ENCODE measurements around the gene DSN1.

DSN1 gene

DNA sequence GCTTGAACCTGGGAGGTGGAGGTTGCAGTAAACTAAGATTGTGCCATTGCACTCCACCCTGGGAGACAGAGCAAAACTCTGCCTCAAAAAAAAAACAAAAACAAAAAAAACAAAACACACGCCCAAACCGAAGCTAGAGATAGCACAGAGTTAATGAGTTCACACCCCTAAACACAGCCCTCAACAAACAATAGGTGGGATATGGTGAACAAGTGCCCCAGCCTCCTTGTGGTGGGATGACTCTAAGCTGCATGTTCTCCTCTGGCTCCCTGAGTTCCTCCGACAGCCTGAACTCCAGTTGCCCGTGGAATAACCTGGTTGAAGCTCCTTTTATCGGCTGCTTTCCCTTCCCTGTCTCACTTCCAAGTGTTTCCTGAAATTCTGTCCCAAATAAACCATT, 22.1 kb upstream of the DSN1 start:
- DNase-seq, result no peak

DNA sequence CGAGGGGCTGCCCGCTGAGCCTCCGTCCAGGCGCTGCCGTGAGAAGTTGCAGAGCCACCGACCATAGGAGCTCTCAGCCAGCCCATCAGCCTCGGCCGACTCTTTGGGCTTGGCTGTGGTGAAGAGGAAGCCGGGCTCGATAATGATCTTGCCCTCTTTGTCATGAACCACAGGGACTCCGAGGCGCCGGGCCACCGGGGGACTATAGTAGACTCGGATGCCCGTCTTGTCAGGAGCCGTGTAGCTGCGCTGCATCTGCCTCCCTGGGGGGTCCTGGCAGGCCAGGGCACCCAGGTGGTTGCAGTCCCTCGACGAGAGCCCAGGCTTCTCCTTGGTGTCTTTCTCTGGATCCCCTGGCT, 20.5 kb upstream of the DSN1 start:
- no peak for DNase-seq

GRCh38 chr20:36793294-36794115, 19.9 kb upstream of the DSN1 start:
- DNase-seq, result no peak

- no peak for DNase-seq
Measured at GRCh38 chr20:36792422-36792821, 18.9 kb upstream of the DSN1 start.

GRCh38 chr20:36791862-36792261, 18.3 kb upstream of the DSN1 start:
- DNase-seq, result no peak

DNA sequence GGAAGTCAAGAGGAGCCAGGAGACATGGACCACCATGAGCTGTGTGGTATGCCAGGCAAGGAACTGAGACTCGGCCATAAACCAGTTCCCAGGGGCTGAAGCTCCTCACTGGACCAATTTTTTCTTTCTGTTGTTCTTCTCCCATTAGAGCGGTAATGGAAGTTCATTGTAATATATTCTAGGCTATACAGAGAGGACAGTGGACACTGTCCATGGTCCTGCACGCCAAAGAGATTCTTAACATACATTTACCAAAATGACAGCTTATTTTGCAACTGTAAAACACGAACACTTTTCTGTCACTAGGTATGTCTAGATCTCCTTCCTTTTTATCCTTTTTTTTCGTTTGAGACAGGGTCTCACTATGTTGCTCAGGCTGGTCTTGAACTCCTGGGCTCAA, 13.1 kb upstream of the DSN1 start:
- DNase-seq, result no peak

DNA sequence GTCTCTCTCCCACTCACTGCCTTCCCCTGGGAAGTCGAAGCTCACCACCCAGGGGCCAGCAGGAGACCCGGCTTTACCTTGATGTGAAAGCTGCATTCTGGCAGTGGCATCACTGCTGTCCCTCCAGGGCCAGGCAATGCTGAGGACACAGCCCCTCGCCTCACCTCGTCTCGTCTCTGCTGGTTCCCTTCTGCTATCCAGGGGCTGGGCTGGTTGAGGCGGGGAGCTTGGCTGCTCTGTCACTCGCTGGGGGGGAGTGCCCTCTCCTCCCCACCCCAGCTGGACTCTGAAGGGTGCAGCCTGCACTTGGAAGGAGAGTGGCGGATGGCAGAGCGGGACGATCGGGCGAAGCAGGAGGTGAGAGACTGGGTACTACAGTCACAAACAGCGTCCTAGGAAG, 12.7 kb upstream of the DSN1 start:
- DNase-seq, result no peak

DNA sequence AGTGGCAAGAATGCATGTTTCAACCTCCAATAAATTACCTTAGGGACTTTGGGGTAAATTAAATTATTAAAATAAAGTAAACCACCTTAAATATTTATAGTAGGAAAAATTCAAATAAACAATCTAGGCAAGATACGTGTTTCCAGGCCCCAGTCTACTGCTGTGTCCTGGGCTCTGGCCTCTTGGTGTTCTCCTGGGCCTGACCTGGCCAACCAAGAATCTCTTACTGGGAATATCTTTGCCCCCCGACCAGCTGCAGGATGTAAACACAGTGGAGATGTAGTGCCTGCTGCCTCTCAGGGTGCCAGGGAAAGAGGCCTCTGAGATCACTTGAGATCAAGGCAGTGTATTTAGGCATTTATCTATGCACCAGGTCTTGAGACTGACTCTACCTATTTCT, 11.7 kb upstream of the DSN1 start:
- no peak for DNase-seq

DNA sequence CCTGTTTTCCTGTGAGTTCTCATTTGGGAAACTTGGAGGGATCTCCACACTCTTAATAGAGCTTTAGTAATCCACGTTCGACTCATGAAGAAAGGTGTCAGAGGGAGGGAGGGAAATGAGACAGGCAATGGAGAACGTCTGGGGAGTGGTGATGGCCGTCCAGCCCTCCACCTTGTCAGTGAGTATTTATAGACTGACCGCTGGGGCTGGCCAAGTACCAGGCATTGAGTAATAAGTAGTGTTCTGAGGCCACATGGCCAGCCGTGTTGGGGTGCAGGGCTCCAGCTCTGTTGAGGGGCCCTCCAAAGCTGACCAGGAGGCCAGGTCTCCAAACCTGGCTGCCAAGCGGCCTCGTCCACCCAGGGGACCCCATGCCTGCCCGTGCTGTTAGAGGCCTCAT, 11.3 kb upstream of the DSN1 start:
- no peak for DNase-seq

- no peak for DNase-seq
Measured at GRCh38 chr20:36784116-36784515, 10.6 kb upstream of the DSN1 start.

- no peak for DNase-seq
Measured at GRCh38 chr20:36779656-36780025, 6.1 kb upstream of the DSN1 start.

DNA sequence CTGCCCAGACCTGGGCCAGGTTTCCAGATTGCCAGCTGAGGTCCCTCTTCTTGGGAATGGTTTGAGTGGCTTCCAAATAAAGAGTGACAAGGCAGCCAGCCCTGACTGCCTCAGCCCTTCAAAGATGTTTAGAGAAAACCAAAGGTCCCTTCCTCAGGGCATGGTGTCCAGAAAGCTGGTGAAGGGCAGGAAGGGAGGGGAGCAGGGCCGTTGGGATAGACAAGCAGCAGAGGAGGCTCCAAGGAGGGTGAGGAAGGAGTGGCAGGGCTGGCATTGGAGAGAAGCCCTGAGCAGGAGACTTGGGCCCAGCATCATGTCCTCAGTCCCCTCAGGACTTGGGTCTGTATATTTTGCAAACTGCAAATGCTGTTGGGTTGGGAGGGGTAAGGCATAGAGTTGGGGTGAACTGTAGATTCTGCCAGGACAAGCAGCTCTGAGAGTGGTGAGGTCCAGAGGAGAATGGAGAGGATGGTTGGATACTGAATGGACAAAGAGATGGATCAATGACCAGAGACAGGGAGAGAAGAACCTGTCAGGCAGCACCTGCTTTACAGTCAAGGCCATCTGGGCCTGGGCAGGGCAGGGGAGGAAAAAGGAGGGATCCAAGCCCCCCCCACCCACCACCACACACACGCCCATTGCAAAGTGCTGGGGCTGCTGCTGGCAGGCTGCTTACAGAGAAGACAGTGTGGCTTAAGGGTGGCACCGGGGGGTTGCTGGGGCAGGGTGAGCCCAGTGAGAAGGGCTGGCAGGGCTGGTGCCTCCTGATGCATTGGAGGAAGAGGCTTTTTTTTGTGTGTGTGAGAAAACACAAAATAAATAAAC, 5.5 kb upstream of the DSN1 start:
- DNase-seq, result no peak

- no peak for DNase-seq
Measured at GRCh38 chr20:36777576-36777975, 4.0 kb upstream of the DSN1 start.

DNA sequence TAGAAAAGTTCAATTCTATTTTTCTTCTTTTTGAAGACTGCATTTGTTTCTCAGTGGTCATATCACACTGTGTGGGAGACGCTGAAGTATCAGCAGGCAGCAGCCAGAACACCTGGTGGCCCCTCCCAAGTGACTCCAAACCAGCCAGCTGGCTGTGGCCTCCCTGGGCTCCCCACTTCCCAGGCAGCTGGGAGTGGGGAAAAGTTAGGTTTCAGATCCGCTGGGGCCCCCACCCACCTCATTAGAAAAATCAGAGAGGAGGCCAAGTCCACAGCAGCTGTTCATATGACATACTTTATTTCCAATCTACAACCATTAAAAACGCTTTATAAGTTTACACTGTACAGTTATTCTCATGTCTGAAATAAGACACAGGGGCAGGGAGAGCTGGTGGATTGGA, 3.6 kb upstream of the DSN1 start:
- no peak for DNase-seq

GRCh38 chr20:36775826-36776225, 2.3 kb upstream of the DSN1 start:
- DNase-seq, result no peak

GRCh38 chr20:36775196-36775595, 1.6 kb upstream of the DSN1 start:
- no peak for DNase-seq

- no peak for DNase-seq
Measured at GRCh38 chr20:36773107-36773596, 411 bp downstream of the DSN1 start.

GRCh38 chr20:36770680-36771079, 2.9 kb downstream of the DSN1 start:
- DNase-seq, result no peak

DNA sequence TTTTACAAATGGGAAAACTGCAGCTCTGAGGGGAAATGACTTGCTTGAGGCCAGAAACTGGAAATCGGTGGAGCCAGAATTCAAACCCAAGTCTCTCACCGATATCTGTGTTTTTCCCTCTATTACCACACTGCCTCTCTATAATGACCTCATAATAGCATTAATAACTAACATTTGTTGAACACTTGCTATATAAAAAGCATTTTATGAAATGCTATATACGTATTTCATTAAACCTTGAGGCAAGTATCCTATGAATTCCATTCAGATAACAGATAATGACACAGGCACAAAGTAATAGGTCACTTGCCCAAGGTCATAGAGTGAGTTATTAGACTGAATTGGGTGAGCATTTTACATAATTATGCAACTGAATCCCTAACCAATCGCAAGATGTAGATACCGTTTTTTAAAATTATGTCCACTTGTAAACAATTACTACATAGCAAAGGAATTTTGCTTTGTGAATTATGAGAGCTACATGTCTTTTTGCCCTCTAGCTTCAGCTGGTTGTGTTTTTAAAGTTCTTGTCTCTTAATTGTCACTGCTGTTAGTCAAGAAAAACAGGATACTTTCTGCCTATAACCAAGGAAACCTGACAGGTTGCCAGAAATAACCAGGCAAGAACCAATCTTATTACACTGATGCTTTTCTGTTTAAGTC, 4.7 kb downstream of the DSN1 start:
- no peak for DNase-seq

- no peak for DNase-seq
Measured at GRCh38 chr20:36761125-36761524, 12.4 kb downstream of the DSN1 start.

GRCh38 chr20:36760647-36761046, 12.9 kb downstream of the DSN1 start:
- DNase-seq, result no peak

DNA sequence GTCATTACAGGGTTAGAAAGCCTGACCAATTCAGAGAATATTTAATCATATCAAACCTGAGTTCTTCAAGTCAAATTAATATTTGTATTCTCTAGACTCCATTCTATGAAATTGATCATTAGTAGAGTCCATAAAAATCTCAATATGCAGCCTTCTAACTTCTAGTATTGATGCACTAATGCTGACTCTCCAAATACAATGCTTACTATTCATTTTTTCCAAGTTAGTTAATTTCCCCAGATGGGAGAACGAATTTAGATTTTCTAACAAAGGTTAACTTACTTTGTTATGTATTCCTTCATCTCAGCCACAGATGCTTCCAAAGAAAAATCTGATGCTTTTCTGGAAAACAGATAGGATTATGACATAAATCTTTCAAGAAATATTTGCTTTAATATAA, 15.3 kb downstream of the DSN1 start:
- DNase-seq, result no peak

DNA sequence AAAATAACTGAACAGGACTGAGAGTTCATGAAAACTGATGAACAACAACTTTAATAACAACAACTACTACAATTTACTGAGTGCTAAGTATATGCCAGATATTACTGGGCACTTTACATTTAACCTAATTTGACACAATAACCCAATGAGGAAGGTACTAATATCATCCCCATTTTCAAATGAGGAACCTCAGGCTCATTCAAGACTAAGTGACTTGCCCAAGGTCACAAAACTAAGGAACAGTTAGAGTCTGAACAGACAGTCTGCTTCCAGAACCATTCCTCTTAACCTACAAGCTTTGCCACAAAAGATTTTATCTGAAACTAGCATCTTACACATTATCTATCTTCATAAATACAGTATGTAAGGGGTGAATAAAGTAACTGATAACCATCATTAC, 17.1 kb downstream of the DSN1 start:
- no peak for DNase-seq
